ENCODE data around the gene TPD52L2. TPM values are rescaled to one million over a fixed set of nuclear protein-coding genes. Genes with fewer than 3 reads are reported as not detected.

The TPD52L2 gene
- polyA plus RNA-seq, 2 of the 4 experiments (the other 2 are of a cell fraction): 86.3 to 99.0 TPM

GRCh38 chr20:63858393-63859165 lies 6.5 kb upstream of the TPD52L2 start:
- TF ChIP-seq CBX2 (IDR thresholded peaks at IDR 0.05; ENCODE audit: borderline replicate concordance, low read depth) (no peak), PBX3 (IDR thresholded peaks at IDR 0.05) (0 out of 2 replicates have a peak, but pooled peaks have one; percentile 20)
- Histone ChIP-seq H3K4me2 (no peak overlapping the region), H3K9me3 (no peaks in the 10 kb centered on the region), H3K27ac (no peak overlapping the region; a peak in 1 of 6 replicates), H3K4me3 (no peak overlapping the region), H3K4me1 (peaks cover 18% of the 10 kb centered on the region; the same call in 2 of the 3 replicates)
- ATAC-seq (peak; percentile 2 to 44; a peak in 4 of 6 replicates), FAIRE-seq (no peak), DNase-seq (ENCODE audit: low read depth in 1 of 2, low spot score in 1 of 2) (no peak)
- ChIA-PET CTCF (interaction anchor here (0.8 to 1.9 kb wide), 3 partner anchors 41 to 152 kb away, joined by 3 to 7 read pairs (median 4); no protein-coding TSS in a partner anchor), POLR2A (interaction anchor here (1.5 kb wide), 1 partner anchor 118 kb away, joined by 3 read pairs; no protein-coding TSS in a partner anchor)
- 50% methylated on average over 9 of the region's 12 CpGs for WGBS (ENCODE audit: missing lambda C conversion rate)

GRCh38 chr20:63859166-63859699 lies 5.8 kb upstream of the TPD52L2 start:
- peaks cover 16% of the 10 kb centered on the region; the same call in 2 of the 3 replicates for H3K4me1 ChIP-seq

GRCh38 chr20:63860325-63861051 lies 4.6 kb upstream of the TPD52L2 start:
- no peak for DNase-seq (ENCODE audit: low read depth in 1 of 2, low spot score in 1 of 2)
- ChIA-PET POLR2A (no interaction called here), CTCF (interaction anchor here (0.8 to 1.5 kb wide), 3 partner anchors 20 to 74 kb away, joined by 3 to 4 read pairs (median 3); no protein-coding TSS in a partner anchor)
- ATAC-seq: no peak
- no peak overlapping the region for H3K27ac ChIP-seq
- H3K9me3 ChIP-seq: no peaks in the 10 kb centered on the region
- H3K4me3 ChIP-seq: no peak overlapping the region
- peaks cover 8% of the 10 kb centered on the region; the same call in 2 of the 3 replicates for H3K4me1 ChIP-seq
- 86% methylated on average over 17 of the region's 17 CpGs for WGBS (ENCODE audit: missing lambda C conversion rate)
- no peak overlapping the region for H3K4me2 ChIP-seq
- no peak for FAIRE-seq
- TF ChIP-seq FOSB (CRISPR knock-in tag; IDR thresholded peaks at IDR 0.05): no peak
- no peak for TF ChIP-seq TFCP2L1 (CRISPR knock-in tag; IDR thresholded peaks at IDR 0.05)
- no peak for TF ChIP-seq MAFK (IDR thresholded peaks at IDR 0.05; ENCODE audit: partially characterized antibody)
- TF ChIP-seq ZC3H11A (IDR thresholded peaks at IDR 0.05): no peak
- no peak for TF ChIP-seq RFX5 (IDR thresholded peaks at IDR 0.05)
- TF ChIP-seq FOSL2 (IDR thresholded peaks at IDR 0.05): no peak
- no peak for TF ChIP-seq FOSL2 (CRISPR knock-in tag; IDR thresholded peaks at IDR 0.05)
- no peak for TF ChIP-seq MAZ (IDR thresholded peaks at IDR 0.05; ENCODE audit: borderline replicate concordance, low read depth, low read length)
- TF ChIP-seq NFE2L2 (conservative IDR thresholded peaks at IDR 0.05; ENCODE audit: low read length): no peak
- TF ChIP-seq KDM1A (IDR thresholded peaks at IDR 0.05; ENCODE audit: low read depth): no peak
- TF ChIP-seq PBX3 (IDR thresholded peaks at IDR 0.05): no peak
- TF ChIP-seq HMGXB4 (CRISPR knock-in tag; IDR thresholded peaks at IDR 0.05; ENCODE audit: borderline replicate concordance): no peak
- no peak for TF ChIP-seq HDAC2 (IDR thresholded peaks at IDR 0.05)
- no peak for TF ChIP-seq ZFP36 (IDR thresholded peaks at IDR 0.05; ENCODE audit: borderline replicate concordance, partially characterized antibody)
- TF ChIP-seq REST (IDR thresholded peaks at IDR 0.05): no peak
- no peak for TF ChIP-seq POLR2A (IDR thresholded peaks at IDR 0.05; ENCODE audit: low read length)
- no peak for TF ChIP-seq JUNB (IDR thresholded peaks at IDR 0.05)

More at GRCh38 chr20:63859166-63859699, 5.8 kb upstream of the TPD52L2 start:
- TF ChIP-seq PBX3 (IDR thresholded peaks at IDR 0.05) (0 out of 2 replicates have a peak, but pooled peaks have one; percentile 27), MYC (IDR thresholded peaks at IDR 0.05; ENCODE audit: borderline replicate concordance, low read length) (no peak)
- POLR2A ChIA-PET: interaction anchor here (1.5 kb wide), 1 partner anchor 118 kb away, joined by 3 read pairs; no protein-coding TSS in a partner anchor
- CTCF ChIA-PET: interaction anchor here (1.1 to 1.9 kb wide), 4 partner anchors 40 to 115 kb away, joined by 3 to 7 read pairs (median 4); no protein-coding TSS in a partner anchor
- no peak overlapping the region for H3K27ac ChIP-seq
- H3K4me3 ChIP-seq: no peak overlapping the region
- no peaks in the 10 kb centered on the region for H3K9me3 ChIP-seq
- 81% methylated on average over 7 of the region's 7 CpGs for WGBS (ENCODE audit: missing lambda C conversion rate)
- no peak for FAIRE-seq
- ATAC-seq: no peak
- no peak overlapping the region for H3K4me2 ChIP-seq
- no peak for DNase-seq (ENCODE audit: low read depth in 1 of 2, low spot score in 1 of 2)

Data from A549 (cell line).